GM18502 (cell line): ENCODE measurements around the gene CDH24.
A peak's percentile ranks its signal among the peaks of the same experiment; 100 is the strongest.
"Not testable (repeated sequence)": the region's sequence is repeated elsewhere in the genome, so short reads cannot be mapped to it uniquely, and the experiment has no call there.

ENCODE experiments used
- ATAC-seq: cut with Tn5 transposase; IDR thresholded peaks from one replicate; pipeline ENCODE4 v1.9.1; 2021; ENCODE audit warnings: mild to moderate bottlenecking; ENCODE audit not compliant: unreplicated experiment, poor library complexity

The CDH24 gene

DNA sequence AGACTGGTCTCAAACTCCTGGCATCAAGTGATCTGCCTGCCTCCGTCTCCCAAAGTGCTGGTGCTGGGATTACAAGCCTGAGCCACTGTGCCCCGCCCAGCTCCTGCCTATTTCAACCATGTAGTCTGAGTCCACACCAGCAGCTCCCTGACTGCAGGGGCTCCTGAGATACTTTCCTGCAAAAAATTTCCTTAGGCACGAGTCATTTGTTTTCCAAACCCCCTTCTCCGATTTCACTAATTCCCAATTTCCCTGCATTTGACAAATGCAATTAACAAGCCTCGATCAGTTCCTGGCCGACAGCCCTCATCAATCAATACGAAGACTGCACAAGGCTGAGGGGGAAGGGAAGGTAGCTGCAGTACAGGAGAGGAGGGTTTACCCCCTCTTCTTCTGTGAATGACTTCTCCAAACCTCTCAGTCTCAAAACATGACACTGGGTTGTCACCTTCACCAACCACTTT is 32.7 kb downstream of the CDH24 start:
- no peak for ATAC-seq

DNA sequence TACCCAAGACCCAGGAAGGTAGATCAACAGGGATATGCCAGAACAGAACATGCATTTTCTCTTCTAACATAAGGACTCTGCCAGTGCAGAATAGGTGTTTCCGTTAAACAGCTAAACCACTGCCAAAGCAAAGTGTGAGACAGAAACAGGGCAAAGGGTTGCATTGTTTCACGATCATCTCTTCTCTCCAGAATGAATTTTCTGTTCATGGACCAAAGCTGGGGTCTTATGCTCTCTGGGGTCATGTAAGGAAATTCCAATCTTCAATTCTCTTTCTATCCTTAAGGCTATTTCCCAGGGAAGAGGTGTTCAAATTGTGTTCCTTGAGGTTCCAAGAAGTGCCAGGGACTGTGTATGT is 33.5 kb downstream of the CDH24 start:
- ATAC-seq, result no peak

DNA sequence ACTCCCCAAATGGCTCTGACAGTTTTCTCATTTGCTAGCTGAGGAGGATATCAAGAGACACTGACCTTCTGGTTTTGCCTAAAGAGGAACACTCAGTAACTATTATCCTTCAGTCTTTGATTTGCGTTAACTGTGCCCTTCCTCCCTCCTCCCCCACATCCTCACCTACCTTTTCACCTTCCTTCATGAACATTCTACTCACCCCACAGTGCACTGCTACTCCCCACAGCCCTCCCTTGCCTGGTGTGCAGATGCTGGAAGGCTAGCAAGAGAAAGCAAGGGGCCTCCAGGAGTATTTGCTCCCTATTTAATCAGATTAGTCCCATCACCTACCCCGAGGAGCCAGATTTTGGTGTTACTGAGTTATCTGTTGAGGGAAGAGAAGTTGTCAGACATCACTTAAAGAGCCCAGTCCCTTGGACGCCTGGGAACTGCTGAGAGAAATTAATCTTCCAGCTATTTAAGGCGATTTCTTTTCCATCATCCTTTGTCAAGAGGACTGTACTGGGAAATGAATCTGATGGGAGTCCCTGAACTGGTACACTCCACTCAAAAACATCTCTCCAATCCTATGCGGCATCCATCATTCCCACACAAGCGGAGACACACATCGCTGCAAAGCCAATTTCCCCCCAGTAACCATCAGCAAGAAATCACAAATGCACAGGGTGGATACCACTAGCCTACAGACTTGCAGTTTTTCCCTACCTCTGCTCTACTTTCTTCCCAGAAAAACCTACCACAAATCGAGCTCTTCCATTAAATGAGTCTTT is 34.1 kb downstream of the CDH24 start:
- no peak for ATAC-seq

DNA sequence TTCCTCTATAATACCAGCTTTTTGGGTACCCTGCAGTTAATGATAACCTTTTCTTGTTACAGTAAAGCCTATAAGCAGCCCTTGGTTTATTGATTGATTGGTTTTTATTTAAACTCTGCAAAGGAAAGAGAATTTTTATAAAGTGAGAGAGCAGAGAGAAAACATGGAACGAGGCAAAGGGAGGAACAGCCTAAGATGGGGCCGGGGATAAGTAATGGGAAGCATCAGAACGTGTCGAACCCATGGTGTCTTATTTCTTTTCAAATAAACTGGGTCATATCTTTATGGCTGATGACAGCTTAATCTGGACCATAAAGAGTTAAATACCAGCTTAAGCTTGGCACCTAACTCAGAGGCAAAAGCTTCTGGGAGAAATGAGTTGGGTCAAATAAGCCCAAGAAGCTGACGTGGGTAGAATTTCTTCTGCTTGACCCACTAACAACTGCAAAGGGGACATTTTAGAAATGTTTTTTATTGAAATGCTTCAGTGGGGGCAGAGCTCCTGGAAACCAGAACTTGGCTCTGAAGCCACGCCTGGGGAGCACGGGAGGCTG is 35.4 kb downstream of the CDH24 start:
- ATAC-seq, result no peak

DNA sequence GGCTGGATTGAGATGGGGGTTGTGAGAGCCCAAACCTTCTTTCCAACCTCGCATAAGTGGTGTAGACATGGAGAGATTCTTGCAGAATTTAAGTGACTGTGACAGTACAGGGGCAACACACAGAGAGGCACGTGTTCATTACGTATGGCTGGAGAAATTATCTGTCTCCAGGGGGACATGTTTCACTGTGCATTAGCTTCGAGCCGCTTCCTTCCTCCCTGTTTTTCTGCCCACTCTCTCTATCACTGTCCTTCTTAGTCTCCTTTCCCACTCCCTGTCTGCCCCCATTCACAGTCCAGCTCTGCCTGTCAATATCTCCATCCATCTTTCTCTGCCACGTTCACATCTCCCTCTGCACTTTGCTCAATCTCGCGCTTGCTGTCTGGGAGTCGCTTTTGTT is 35.9 kb downstream of the CDH24 start:
- no peak for ATAC-seq

DNA sequence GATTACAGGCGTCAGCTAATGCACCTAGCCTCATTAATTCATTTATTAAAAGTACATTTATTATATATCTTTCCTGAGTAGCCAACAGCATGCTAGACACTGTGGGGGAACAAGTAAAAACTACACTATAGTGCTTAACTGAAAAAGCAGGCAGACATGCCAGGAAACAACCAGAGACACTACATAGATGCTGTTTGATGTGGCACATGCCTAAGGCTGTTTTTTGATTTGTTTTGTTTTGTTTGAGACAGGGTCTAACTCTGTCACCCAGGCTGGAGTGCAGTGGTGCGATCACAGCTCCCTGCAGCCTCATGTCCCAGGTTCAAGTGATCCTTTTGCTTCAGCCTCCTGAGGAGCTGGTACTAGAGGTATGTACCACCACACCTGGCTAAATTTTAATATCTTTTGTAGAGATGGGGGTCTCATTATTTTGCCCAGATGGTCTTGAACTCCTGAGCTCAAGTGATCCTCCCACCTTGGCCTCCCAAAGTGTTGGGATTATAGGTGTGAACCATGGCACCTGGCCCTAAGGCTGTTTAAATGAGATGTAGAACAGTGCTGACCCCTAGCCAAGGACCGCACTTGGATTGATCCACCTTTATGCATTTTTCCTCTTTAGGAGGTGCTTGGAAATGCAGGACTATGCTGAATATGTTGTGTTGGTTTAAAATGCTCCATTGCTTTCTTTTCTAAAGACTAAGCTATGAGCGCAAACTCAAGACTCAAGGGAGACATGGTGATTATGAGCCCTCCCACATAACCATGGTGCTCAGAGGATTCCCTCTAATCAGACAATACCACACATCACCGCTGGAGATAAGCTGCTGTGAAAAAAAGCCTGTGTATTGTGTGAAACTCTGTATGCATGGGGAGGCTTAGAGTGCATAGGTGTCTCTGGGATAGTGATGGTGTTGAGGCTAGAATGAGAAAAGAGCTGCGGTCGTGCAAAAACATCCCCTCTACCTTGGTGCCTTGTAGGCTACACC is 36.9 kb downstream of the CDH24 start:
- ATAC-seq, result no peak

DNA sequence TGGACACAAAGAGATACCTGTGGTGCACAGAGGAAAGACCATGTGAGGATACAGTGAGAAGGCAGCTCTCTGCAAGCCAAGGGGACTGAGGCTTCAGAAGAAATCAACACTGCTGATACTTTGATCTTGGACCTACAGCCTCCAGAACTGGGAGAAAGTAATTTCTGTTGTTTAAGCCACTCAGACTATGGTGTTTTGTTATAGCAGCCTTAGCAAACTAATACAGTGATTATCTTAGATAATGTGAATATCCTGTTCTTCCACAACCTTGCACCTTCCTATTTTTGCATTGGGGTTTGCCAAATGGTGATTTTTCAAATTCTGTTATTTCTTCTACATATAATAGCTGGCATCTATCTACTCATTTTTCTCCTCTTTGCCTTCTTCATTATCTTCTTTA is 39.2 kb downstream of the CDH24 start:
- ATAC-seq, result no peak

DNA sequence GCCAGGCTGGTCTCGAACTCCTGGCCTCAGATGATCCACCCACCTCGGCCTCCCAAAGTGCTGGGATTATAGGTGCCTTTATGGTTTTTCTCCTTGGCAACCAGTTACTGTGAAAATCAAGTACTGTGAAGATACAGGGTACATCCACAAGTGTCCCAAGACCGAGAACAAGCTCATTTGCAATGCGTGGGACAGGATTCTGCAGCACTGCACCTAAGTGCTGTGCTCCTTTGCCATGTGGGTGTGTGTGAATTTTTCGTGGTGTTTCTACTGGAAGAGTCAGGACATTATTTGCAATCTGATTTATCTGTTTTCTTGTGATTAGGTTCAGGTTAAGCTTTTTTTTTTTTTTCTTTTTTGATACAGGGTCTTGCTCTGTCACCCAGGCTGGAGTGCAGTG is 40.2 kb downstream of the CDH24 start:
- no peak for ATAC-seq

DNA sequence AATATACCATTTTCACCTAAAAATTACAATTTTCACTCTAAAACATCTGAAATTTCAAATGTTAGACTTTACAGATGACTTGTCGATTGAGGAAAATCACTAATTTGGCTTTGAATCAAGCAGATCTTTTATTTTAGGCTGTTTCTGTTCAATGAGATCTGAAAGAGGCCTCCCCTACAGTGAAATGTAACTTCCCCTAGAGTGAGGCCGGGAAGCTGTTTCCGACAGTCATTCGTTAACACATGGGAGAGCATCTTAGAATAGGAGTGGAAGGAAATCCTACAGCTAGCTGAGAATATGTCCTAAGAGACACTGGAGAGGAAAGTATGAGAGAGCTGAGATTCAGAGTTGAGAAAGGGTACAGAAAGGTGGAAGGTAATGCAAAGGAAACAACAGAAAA is 41.7 kb downstream of the CDH24 start:
- no peak for ATAC-seq

DNA sequence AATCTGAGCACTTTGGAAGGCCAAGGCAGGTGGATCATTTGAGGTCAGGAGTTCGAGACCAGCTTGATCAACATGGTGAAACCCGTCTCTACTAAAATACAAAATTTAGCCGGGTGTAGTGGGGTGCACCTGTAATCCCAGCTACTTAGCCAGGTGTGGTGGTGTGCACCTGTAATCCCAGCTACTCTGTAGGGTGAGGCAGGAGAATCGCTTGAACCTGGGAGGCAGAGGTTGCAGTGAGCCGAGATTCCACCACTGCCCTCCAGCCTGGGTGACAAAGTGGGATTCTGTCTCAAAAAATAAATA is 43.6 kb downstream of the CDH24 start:
- not testable (repeated sequence) for ATAC-seq

DNA sequence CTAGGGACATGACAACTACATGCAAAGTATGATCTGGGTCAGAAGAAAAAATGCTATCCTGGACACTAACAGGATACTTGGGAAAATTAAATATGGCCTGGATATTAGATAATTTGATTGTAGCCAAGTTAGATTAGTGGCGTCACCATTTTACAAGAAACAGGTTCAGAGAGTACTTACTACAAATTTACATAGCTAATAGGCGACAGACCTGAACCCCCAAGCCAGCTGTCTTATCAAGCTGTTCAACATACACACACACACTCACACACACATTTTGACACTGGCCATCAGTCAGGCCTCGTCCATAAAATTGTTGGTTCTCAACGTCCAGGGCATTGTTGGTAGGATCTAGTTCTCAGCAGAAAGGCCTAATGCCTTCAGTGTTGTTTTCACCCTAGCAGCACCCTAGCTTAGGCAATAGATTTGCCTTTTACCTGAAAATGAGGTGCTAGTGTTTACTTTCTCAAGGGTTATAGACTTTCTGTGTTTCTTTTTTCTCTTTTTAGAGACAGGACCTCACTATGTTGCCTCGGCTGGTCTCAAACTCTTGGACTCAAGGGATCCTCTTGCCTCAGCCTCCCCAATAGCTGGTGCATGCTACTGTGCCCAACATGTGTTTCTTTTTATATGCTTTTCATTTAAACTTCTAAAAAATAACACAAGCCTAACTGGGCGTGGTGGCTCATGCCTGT is 44.1 kb downstream of the CDH24 start:
- ATAC-seq, result no peak

DNA sequence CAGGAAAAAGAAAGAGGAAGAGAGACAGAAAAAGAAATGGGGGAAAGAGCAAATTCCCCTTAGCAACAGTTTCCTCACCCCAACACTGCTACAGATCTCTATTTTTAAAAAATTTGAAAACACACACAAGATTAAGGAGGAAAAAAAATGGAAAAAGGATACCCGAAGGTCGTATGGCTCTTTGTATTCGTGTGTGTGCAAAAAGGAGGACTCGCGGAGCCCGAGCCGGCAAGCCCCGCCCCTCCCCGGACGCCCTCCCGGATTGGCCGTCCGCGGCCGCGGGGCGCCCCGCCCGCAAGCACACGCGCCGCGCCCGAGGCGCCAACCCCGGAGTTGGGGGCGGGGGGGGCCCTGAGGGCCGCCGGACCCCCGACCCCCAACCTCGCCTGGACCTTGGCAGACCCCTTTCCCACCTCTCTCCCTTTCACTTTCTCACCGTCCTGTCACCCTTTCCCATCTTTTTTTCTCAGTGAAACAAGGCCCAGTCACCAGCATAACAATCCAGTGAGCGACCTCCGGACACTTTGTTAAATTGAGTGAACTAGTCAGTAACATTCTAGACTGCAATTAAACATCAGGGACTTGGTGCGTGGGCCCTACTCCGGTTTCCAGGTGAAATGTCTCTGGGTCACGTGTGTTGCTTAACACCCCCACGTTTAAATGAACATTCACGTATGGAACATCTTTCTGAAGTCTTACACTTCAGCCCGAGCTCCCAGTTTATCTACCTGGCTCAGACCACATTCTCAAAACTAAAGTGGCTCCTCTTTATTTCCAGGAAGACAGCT is 47.2 kb downstream of the CDH24 start, which contains the start of gene C14orf93:
Gene C14orf93, minus strand, starts transcription at position 205 of the 788 bp plus-strand sequence. CDS start 11,120 bp downstream, outside the sequence.
- peak; percentile 46 for ATAC-seq

DNA sequence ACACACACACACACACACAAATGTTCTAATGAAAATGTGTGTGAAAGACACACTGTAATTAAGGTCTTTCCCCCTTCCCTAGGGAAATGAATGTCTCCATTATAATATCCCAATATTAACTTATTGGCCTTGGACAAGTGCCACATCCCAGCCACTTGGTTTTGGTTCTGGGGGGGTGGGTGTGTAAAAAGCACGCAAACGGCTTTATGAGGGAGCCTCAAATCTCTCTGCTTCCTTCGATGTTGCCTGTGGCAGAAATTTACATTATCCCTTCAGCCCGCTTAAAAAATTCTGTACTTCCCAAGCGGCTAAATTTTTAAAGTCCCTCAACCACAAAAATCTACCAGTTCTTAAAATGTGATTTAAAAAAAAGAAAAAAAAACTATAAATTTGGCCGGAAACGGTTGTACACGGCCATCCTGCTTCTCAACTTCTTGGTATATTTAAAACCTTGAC is 47.8 kb downstream of the CDH24 start:
- no peak for ATAC-seq

DNA sequence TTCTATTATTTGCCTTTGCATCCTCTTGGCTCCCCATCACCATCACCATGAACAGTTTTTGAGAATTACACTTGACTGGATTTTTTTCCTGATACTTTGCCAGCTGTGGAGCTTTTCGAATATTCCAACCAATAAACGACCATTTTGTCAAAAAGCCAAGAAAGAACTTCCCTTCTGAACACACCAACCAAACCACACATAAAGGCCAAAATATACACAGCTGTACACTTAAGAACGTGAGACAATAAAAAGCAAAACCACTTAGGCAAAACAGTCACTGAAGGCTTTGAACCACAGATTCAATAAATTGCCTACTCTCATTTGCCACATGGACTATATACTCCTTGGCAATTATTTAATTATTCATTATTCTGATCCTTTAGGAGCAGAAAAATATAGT is 48.5 kb downstream of the CDH24 start:
- ATAC-seq, result no peak

DNA sequence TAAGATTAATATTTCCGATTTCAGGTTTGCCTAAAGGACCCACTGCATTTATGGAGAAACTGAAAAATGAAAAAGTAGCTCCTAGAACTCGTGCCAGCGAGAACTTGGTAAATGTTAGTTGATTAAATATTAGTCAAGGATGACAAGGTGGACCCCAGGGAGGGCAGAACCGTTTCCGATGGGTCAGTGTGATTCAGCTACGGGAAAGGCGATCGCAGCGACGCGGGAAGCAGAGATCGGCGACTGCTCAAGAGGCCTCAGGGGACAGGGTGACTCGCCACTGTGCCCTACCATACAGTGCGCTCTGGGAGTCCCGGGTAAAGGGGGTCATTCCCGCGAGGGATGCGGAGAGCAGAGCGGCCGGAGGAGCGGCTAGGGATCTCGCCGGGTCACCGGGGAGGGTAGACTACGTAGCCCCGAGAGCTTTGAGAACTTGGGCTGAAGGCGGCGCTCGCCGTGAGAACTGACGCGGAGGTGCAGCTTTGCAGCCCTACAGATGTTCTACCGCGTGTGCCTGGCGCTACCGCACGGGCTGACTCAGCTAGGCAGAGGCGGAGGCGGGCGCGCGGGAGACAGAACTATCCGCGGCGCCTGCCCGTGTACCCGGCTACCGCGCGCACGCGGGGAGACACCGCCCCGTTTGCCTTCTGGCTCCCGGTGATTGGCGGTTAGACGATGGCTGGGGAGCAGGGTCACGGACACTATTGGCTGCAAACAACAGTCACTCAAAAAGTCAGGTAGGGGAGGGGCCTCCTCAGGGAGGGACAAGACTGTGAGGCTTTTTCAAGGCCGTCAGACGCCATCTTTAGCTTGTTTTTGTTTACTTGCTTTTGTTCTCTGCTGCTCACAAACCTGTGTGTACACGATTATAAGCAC is 50.5 kb downstream of the CDH24 start:
- peak; percentile 93 for ATAC-seq

DNA sequence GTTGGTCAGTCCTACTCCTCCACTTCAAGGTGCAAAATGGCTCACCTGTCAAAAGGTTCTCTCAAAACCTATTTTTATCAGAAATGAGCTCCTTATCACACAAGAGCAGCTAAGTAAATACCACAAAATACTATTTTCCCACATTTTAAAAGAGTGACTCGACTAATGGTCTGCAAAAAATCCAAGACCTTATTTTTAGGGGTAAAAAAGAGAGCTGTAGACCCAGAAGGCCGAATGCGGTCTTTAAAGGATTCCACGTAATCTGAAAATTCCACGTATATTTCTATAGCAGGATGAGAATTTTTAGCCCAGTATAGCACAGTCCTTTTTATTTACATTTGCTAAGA is 51.2 kb downstream of the CDH24 start:
- ATAC-seq, result no peak

DNA sequence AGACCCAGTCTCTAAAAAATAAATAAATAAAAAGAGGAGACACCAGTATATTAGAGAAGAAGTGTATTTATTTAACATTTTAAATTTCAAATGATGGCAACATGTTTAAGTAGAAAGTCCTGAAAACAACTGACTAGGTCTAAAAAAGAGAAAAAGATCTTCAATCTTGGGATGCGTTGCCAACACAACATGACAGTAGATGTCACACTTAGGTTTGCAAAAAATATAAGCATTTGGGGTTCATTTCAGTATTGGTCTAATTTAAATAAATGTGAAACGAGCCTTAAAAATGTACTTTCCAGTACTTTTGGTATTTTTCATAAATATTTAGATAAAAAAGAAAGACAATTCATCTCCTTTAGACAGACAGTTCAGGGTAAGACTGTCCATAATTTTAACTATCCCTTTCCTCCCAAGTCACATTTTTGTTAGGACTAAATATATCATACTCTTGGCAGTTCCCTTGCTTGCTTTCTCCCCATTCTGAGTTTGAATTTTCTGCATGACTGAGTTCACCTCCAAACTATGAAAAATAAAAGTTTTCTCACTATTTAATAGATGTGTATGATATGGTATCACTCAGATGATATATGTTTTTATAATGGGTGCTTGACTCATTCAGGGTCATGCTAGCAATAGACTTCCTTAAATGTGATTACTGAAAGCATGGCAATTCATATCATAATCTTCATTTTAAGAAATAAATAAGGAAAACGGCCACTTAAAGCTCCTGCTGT is 51.7 kb downstream of the CDH24 start:
- no peak for ATAC-seq

DNA sequence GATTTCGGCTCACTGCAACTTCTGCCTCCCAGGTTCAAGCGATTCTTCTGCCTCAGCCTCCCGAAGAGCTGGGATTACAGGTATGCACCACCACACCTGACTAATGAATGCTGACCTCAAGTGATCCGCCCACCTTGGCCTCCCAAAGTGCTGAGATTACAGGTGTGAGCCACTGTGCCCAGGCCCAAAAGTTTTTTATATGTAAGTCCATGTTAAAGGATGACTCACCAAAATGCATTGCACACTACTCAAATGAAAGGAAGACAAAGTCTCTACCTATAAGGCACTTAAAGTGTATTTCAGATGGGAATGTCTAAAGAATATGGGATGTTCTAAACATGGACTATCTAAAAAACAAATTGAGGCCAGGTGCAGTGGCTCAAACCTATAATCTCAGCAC is 53.0 kb downstream of the CDH24 start:
- ATAC-seq, result not testable (repeated sequence)
